SU-DHL-6 (cell line): Measurements from ENCODE around the gene TSHZ2.

Experiments
- EZH2phosphoT487 ChIP-seq: fragments of 200-600 bp; sonication (generic), shearing (Covaris generic); conservative IDR thresholded peaks from 2 replicates; pipeline ENCODE4 v1.6.1; 2018; ENCODE audit warnings: mild to moderate bottlenecking, antibody characterized with exemption, low read length, moderate library complexity, mixed read lengths
- TF ChIP-seq, protein P1 (sequence below): fragments of 200-600 bp; sonication (generic); IDR thresholded peaks from one replicate; pipeline ENCODE4 v1.5.1; 2017; ENCODE audit warnings: antibody characterized with exemption, mild to moderate bottlenecking, low read length, moderate library complexity; ENCODE audit not compliant: insufficient read depth, poor library complexity, severe bottlenecking

DNA sequence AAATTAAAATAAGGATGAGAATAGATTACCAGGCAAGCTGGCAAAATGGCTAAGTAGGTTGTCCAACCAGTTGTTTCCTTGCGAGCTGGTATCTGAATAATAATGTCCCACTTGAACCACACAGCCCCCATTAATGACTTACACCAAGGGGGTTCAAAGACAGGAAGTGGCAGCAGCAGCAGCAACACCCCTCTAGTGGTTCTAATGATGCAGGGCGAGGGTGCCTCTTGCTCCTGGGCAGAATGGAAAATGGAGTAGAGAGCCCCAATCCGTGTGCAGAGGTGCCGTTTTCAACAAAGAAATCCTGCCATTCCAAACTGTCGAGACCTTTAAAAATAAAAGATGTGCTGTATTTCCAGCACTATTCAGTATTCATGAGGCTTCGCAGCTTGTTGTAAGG lies 218.1 kb downstream of the TSHZ2 start:
- TF ChIP-seq, protein P1, sequence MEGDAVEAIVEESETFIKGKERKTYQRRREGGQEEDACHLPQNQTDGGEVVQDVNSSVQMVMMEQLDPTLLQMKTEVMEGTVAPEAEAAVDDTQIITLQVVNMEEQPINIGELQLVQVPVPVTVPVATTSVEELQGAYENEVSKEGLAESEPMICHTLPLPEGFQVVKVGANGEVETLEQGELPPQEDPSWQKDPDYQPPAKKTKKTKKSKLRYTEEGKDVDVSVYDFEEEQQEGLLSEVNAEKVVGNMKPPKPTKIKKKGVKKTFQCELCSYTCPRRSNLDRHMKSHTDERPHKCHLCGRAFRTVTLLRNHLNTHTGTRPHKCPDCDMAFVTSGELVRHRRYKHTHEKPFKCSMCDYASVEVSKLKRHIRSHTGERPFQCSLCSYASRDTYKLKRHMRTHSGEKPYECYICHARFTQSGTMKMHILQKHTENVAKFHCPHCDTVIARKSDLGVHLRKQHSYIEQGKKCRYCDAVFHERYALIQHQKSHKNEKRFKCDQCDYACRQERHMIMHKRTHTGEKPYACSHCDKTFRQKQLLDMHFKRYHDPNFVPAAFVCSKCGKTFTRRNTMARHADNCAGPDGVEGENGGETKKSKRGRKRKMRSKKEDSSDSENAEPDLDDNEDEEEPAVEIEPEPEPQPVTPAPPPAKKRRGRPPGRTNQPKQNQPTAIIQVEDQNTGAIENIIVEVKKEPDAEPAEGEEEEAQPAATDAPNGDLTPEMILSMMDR: no peak
- TF ChIP-seq EZH2phosphoT487: no peak
